A549 (cell line): ENCODE measurements around the gene BHLHA15. TPM values are rescaled to one million over a fixed set of nuclear protein-coding genes. Genes with fewer than 3 reads are reported as not detected.

Experiments used
- ATAC-seq, 2 experiments: fragments of 200-7000 bp in 1 of 2; fragments of >200 bp in 1 of 2; cut with Nextera tagmentation in 1 of 2; cut with Tn5 transposase in 1 of 2; 3 replicates each; pipeline versions ENCODE4 v1.8.0 to v1.9.1; 2018 to 2020; ENCODE audit warnings: mild to moderate bottlenecking in 1 of 2, moderate library complexity in 1 of 2
- CTCF ChIA-PET: fragments of 300-600 bp; sonication (Branson Sonifier 250); formaldehyde crosslinking; extraction: SDS; loops from one replicate; lab custom pipeline; 2021; ENCODE audit warnings: antibody characterized with exemption, inconsistent platforms; lab: Yijun Ruan, JAX
- POLR2A ChIA-PET: fragments of 350-600 bp; formaldehyde crosslinking; extraction: SDS; loops from one replicate; lab custom pipeline; 2021; ENCODE audit warnings: antibody characterized with exemption, inconsistent platforms; lab: Yijun Ruan, JAX
- DNase-seq, 2 experiments: peaks; one replicate each; pipeline versions ENCODE4 v3.0.0 to v3.0.0-alpha.2; 2011 to 2016; ENCODE audit warnings: low read depth in 1 of 2, low spot score in 1 of 2
- FAIRE-seq: peaks from 2 replicates; lab custom pipeline; 2011; peaks lifted over from hg19 to GRCh38; lab: Jason Lieb, UNC
- H3K27ac ChIP-seq, 2 experiments: fragments of >200 bp; sonication (Bioruptor Twin); formaldehyde crosslinking; 3 replicates each; pipeline ENCODE4 v1.5.1; 2016 to 2017
- H3K4me1 ChIP-seq: fragments of >200 bp; sonication (Bioruptor Twin); formaldehyde crosslinking; 3 replicates; pipeline ENCODE4 v1.6.1; 2016
- H3K4me2 ChIP-seq: fragments of >200 bp; sonication (Bioruptor Twin); formaldehyde crosslinking; 3 replicates; pipeline ENCODE4 v1.6.1; 2016
- H3K4me3 ChIP-seq: fragments of >200 bp; sonication (Bioruptor Twin); formaldehyde crosslinking; 3 replicates; pipeline ENCODE4 v1.5.1; 2016
- H3K9me3 ChIP-seq: fragments of >200 bp; sonication (Bioruptor Twin); formaldehyde crosslinking; 3 replicates; pipeline ENCODE4 v1.6.1; 2016
- ATOH8 ChIP-seq: fragments of 250-450 bp; sonication (Bioruptor Pico); IDR thresholded peaks from 2 replicates; pipeline ENCODE4 v1.5.0; 2020; ENCODE audit warnings: low read depth, mild to moderate bottlenecking, moderate library complexity
- CBX2 ChIP-seq: fragments of 200-600 bp; sonication (generic); IDR thresholded peaks from 2 replicates; pipeline ENCODE4 v1.6.1; 2016; ENCODE audit warnings: low read depth, mild to moderate bottlenecking, borderline replicate concordance
- FOSL2 ChIP-seq, 2 experiments: fragments of 450-650 bp in 1 of 2; fragments of >200 bp in 1 of 2; sonication (Bioruptor Twin) in 1 of 2; formaldehyde crosslinking; IDR thresholded peaks; 2 replicates each; pipeline versions ENCODE4 v1.5.0 to v1.6.1; 2016 to 2020; ENCODE audit warnings: mild to moderate bottlenecking in 1 of 2, moderate library complexity in 1 of 2
- FOXS1 ChIP-seq: fragments of 250-450 bp; sonication (Bioruptor Pico); IDR thresholded peaks from 2 replicates; pipeline ENCODE4 v1.5.0; 2020; ENCODE audit warnings: mild to moderate bottlenecking, moderate library complexity
- GATA3 ChIP-seq: IDR thresholded peaks from 2 replicates; pipeline ENCODE4 v1.6.1; 2012; ENCODE audit warnings: borderline replicate concordance
- HDAC2 ChIP-seq: fragments of 200-600 bp; sonication (generic); IDR thresholded peaks from 2 replicates; pipeline ENCODE4 v1.6.1; 2016
- HOXB13 ChIP-seq: fragments of 250-450 bp; sonication (Bioruptor Pico); IDR thresholded peaks from 2 replicates; pipeline ENCODE4 v1.5.0; 2020; ENCODE audit warnings: low read depth, mild to moderate bottlenecking, moderate library complexity
- KDM1A ChIP-seq: fragments of 200-600 bp; sonication (generic); IDR thresholded peaks from 2 replicates; pipeline ENCODE4 v1.6.1; 2016; ENCODE audit warnings: low read depth, mild to moderate bottlenecking
- KDM5A ChIP-seq: fragments of 200-600 bp; sonication (generic); IDR thresholded peaks from 2 replicates; pipeline ENCODE4 v1.6.1; 2016; ENCODE audit warnings: antibody characterized with exemption, mild to moderate bottlenecking
- MAZ ChIP-seq: fragments of 150-350 bp; IDR thresholded peaks from 2 replicates; pipeline ENCODE4 v1.6.1; 2014; ENCODE audit warnings: antibody characterized with exemption, low read depth, low read length, borderline replicate concordance
- MYC ChIP-seq: IDR thresholded peaks from 2 replicates; pipeline ENCODE4 v1.6.1; 2012; ENCODE audit warnings: mild to moderate bottlenecking, inconsistent platforms, low read length, improper control_type of control experiment, borderline replicate concordance
- NPAS2 ChIP-seq: fragments of 250-450 bp; sonication (Bioruptor Pico); IDR thresholded peaks from 2 replicates; pipeline ENCODE4 v1.8.0; 2022; ENCODE audit warnings: mild to moderate bottlenecking, moderate library complexity, borderline replicate concordance
- PHF8 ChIP-seq: fragments of 200-600 bp; sonication (generic); IDR thresholded peaks from 2 replicates; pipeline ENCODE4 v1.6.1; 2016; ENCODE audit warnings: low read depth, mild to moderate bottlenecking, antibody characterized with exemption, moderate library complexity, borderline replicate concordance
- RAD21 ChIP-seq, 2 experiments: fragments of >200 bp in 1 of 2; sonication (Bioruptor Twin) in 1 of 2; formaldehyde crosslinking in 1 of 2; IDR thresholded peaks in 1 of 2; conservative IDR thresholded peaks in 1 of 2; 2 replicates in 1 of 2; 3 replicates in 1 of 2; pipeline ENCODE4 v1.6.1; 2012 to 2018; ENCODE audit warnings: inconsistent platforms in 1 of 2
- RCOR1 ChIP-seq: fragments of 150-350 bp; IDR thresholded peaks from 2 replicates; pipeline ENCODE4 v1.6.1; 2014; ENCODE audit warnings: antibody characterized with exemption, low read length, low read depth
- REST ChIP-seq: fragments of 200-600 bp; sonication (generic); IDR thresholded peaks from 2 replicates; pipeline ENCODE4 v1.6.1; 2016; ENCODE audit warnings: antibody characterized with exemption, mild to moderate bottlenecking, moderate library complexity
- RNF2 ChIP-seq: fragments of 200-600 bp; sonication (generic); IDR thresholded peaks from 2 replicates; pipeline ENCODE4 v1.6.1; 2016; ENCODE audit warnings: low read depth, mild to moderate bottlenecking, antibody characterized with exemption, moderate library complexity, borderline replicate concordance
- SMC3 ChIP-seq: fragments of >200 bp; sonication (Bioruptor Twin); formaldehyde crosslinking; IDR thresholded peaks from 3 replicates; pipeline ENCODE4 v1.6.1; 2018; ENCODE audit warnings: inconsistent platforms
- TP53 ChIP-seq: fragments of 250-450 bp; sonication (Bioruptor Pico); IDR thresholded peaks from 2 replicates; pipeline ENCODE4 v1.5.0; 2021; ENCODE audit warnings: mild to moderate bottlenecking, moderate library complexity
- ZNF302 ChIP-seq: fragments of 250-450 bp; sonication (Bioruptor Pico); IDR thresholded peaks from 2 replicates; pipeline ENCODE4 v1.9.0; 2021; ENCODE audit warnings: inconsistent platforms, mild to moderate bottlenecking, moderate library complexity
- ZSCAN20 ChIP-seq: fragments of 250-450 bp; sonication (Bioruptor Pico); IDR thresholded peaks from 2 replicates; pipeline ENCODE4 v1.8.0; 2022; ENCODE audit warnings: mild to moderate bottlenecking, moderate library complexity
- WGBS: methylation state at CpG from one replicate; pipeline ENCODE4 v1.1.6; 2017; ENCODE audit errors: missing lambda C conversion rate; 5-methylcytosine and 5-hydroxymethylcytosine counted together
- polyA plus RNA-seq, 4 experiments: library from polyadenylated mRNA; depleted of rRNA in 3 of 4; stranded (reverse); fragments of >200 nt; fragmentation: RNase III in 1 of 4; extraction: RNeasy Plus Mini Kit Qiagen cat#74134 plus additional on column Dnase treatment in 1 of 4; gene quantifications; 2 replicates in 3 of 4; 3 replicates in 1 of 4; pipeline ENCODE4 v1.2.3, GENCODE V29; 2011 to 2017

The BHLHA15 gene
- polyA plus RNA-seq, 2 of the 4 experiments (the other 2 are of a cell fraction): 0.23 to 0.30 TPM

GRCh38 chr7:98210513-98211220, 572 bp upstream of the BHLHA15 start (continued):
- no peak for TF ChIP-seq REST
- no peak for TF ChIP-seq TP53 (CRISPR knock-in tag)
- TF ChIP-seq HOXB13 (CRISPR knock-in tag): no peak
- no peak for TF ChIP-seq RNF2

- ChIA-PET CTCF (interaction anchor here (0.7 kb wide), 1 partner anchor 10 kb away, joined by 3 read pairs; no protein-coding TSS in a partner anchor), POLR2A (no interaction called here)
- Histone ChIP-seq H3K4me2 (peak overlapping the region; percentile 92), H3K4me3 (peak overlapping the region; percentile 61), H3K9me3 (no peaks in the 10 kb centered on the region), H3K27ac (peak overlapping the region; percentile 62 to 88; a peak in 4 of 6 replicates), H3K4me1 (no peaks in the 10 kb centered on the region)
- WGBS: 91% methylated on average over 26 of the region's 49 CpGs
- DNase-seq (no peak), ATAC-seq (peak; percentile 6 to 13; a peak in 3 of 6 replicates), FAIRE-seq (no peak)
- no peak for TF ChIP-seq ATOH8 (CRISPR knock-in tag)
- TF ChIP-seq KDM5A: no peak
- TF ChIP-seq KDM1A: no peak
- TF ChIP-seq PHF8: no peak
- no peak for TF ChIP-seq HDAC2
- TF ChIP-seq GATA3: no peak
- no peak for TF ChIP-seq FOSL2 (IDR thresholded peaks at IDR 0.05)
- TF ChIP-seq FOSL2 (CRISPR knock-in tag; IDR thresholded peaks at IDR 0.05): peak; percentile 42; the same call in 1 of the 2 replicates
These were observed 665 bp downstream of the BHLHA15 start for GRCh38 chr7:98211676-98212531.

GRCh38 chr7:98212532-98213041, 1.3 kb downstream of the BHLHA15 start:
- Histone ChIP-seq H3K4me2 (no peak overlapping the region), H3K4me3 (no peak overlapping the region), H3K27ac (no peak overlapping the region), H3K4me1 (no peaks in the 10 kb centered on the region), H3K9me3 (no peaks in the 10 kb centered on the region)
- ATAC-seq (peak in 1 of 2 experiments; percentile 5; a peak in 3 of 6 replicates), DNase-seq (no peak), FAIRE-seq (no peak)
- CTCF ChIA-PET: interaction anchor here (0.7 kb wide), 1 partner anchor 10 kb away, joined by 3 read pairs; no protein-coding TSS in a partner anchor
- 93% methylated on average over 26 of the region's 30 CpGs for WGBS
- POLR2A ChIA-PET: no interaction called here
- TF ChIP-seq FOXS1 (CRISPR knock-in tag) (no peak), MAZ (no peak), RNF2 (no peak), CBX2 (no peak), RAD21 (conservative IDR thresholded peaks at IDR 0.05 in 1 of 2, IDR thresholded peaks at IDR 0.05 in 1 of 2) (no peak), NPAS2 (CRISPR knock-in tag) (no peak), HDAC2 (no peak), REST (no peak), ZNF302 (CRISPR knock-in tag) (no peak), RCOR1 (no peak), SMC3 (no peak), MYC (no peak), ZSCAN20 (CRISPR knock-in tag) (no peak)
